ENCODE data around the gene SETMAR.

DNA sequence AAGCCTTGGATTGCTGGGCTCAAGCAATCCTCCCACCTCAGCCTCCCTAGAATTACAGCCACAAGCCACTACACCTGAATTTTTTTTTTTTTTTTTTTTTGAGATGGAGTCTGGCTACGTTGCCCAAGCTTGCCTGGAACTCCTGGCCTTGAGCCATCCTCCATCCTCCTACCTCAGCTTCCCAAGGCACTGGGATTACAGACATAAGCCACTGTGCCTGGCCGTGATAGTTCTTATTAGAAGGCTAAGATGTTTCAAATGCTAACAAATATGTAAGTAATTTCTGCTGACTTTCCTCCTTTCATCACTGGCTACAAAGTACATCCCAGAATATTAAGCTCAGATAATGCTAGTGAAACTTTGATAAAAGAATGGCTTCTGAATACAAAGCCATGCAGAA, 5.7 kb upstream of the SETMAR start:
- TF ChIP-seq RAD21 (IDR thresholded peaks at IDR 0.05 in 1 of 2, conservative IDR thresholded peaks at IDR 0.05 in 1 of 2; ENCODE audit: low read depth in 2 of 2, low read length in 2 of 2): no peak
- TF ChIP-seq, protein P1, sequence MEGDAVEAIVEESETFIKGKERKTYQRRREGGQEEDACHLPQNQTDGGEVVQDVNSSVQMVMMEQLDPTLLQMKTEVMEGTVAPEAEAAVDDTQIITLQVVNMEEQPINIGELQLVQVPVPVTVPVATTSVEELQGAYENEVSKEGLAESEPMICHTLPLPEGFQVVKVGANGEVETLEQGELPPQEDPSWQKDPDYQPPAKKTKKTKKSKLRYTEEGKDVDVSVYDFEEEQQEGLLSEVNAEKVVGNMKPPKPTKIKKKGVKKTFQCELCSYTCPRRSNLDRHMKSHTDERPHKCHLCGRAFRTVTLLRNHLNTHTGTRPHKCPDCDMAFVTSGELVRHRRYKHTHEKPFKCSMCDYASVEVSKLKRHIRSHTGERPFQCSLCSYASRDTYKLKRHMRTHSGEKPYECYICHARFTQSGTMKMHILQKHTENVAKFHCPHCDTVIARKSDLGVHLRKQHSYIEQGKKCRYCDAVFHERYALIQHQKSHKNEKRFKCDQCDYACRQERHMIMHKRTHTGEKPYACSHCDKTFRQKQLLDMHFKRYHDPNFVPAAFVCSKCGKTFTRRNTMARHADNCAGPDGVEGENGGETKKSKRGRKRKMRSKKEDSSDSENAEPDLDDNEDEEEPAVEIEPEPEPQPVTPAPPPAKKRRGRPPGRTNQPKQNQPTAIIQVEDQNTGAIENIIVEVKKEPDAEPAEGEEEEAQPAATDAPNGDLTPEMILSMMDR (IDR thresholded peaks at IDR 0.05; ENCODE audit: control extremely low read depth in 1 of 3, insufficient read depth in 1 of 3, low read depth in 1 of 3, low read length in 3 of 3): no peak
- TF ChIP-seq ZNF274 (IDR thresholded peaks at IDR 0.05; ENCODE audit: borderline replicate concordance, extremely low read depth, low read length): no peak
- no peak for TF ChIP-seq RNF2 (IDR thresholded peaks at IDR 0.05; ENCODE audit: borderline replicate concordance, low read depth, low read length, missing control alignments, poor library complexity, severe bottlenecking)
- TF ChIP-seq YY1 (IDR thresholded peaks at IDR 0.05; ENCODE audit: low read depth, low read length): no peak
- TF ChIP-seq FOSL1 (IDR thresholded peaks at IDR 0.05; ENCODE audit: insufficient read depth, low read depth, low read length): no peak
- no peak for TF ChIP-seq KDM4A (IDR thresholded peaks at IDR 0.05; ENCODE audit: low read depth, low read length, severe bottlenecking)
- no peak for TF ChIP-seq RFX5 (IDR thresholded peaks at IDR 0.05; ENCODE audit: borderline replicate concordance, low read depth, low read length)
- no peak for TF ChIP-seq EGR1 (IDR thresholded peaks at IDR 0.05; ENCODE audit: borderline replicate concordance, low read depth, low read length)
- TF ChIP-seq PHF8 (conservative IDR thresholded peaks at IDR 0.05; ENCODE audit: low read depth, low read length): no peak
- no peak for TF ChIP-seq JUN (IDR thresholded peaks at IDR 0.05; ENCODE audit: low read depth, low read length)
- no peak for TF ChIP-seq CEBPB (IDR thresholded peaks at IDR 0.05; ENCODE audit: low read depth, low read length)
